IMR-90 (cell line): ENCODE data around the gene EXOC6B. TPM values are rescaled to one million over a fixed set of nuclear protein-coding genes. Genes with fewer than 3 reads are reported as not detected.

Experiments
- ATAC-seq: fragments of 200-7000 bp; cut with Tn5 transposase; 2 replicates; pipeline ENCODE4 v1.9.1; 2020; ENCODE audit warnings: low read depth, mild to moderate bottlenecking, moderate library complexity
- BruUV-seq: library from RNA; stranded (reverse); fragments of 400-500 nt; replicated peaks from 2 replicates; lab custom pipeline; 2021; lab: Mats Ljungman, UMichigan
- CTCF ChIA-PET: fragments of 300-600 bp; formaldehyde crosslinking; extraction: SDS; loops from one replicate; lab custom pipeline; 2021; ENCODE audit warnings: antibody characterized with exemption; lab: Yijun Ruan, JAX
- POLR2A ChIA-PET: fragments of 300-600 bp; sonication (Branson Sonifier 250); formaldehyde crosslinking; loops from one replicate; lab custom pipeline; 2022; ENCODE audit warnings: antibody characterized with exemption; ENCODE audit not compliant: unreplicated experiment; lab: Charles Lee
- DNase-seq: peaks from one replicate; pipeline ENCODE4 v3.0.0; 2013
- H2AFZ ChIP-seq: replicated peaks from 2 replicates; pipeline ENCODE3; 2013; ENCODE audit warnings: low read length, mild to moderate bottlenecking; ENCODE audit not compliant: poor library complexity
- H2AK5ac ChIP-seq: 2 replicates; pipeline ENCODE4 v1.6.1; 2013; ENCODE audit warnings: low read depth, low read length, inconsistent platforms
- H2AK9ac ChIP-seq: replicated peaks from 2 replicates; pipeline ENCODE3; 2013; ENCODE audit warnings: mild to moderate bottlenecking, low read depth, low read length, moderate library complexity; ENCODE audit not compliant: poor library complexity
- H2BK120ac ChIP-seq: 2 replicates; pipeline ENCODE4 v1.6.1; 2013; ENCODE audit warnings: low read depth, low read length, inconsistent platforms
- H2BK15ac ChIP-seq: 3 replicates; pipeline ENCODE4 v1.6.1; 2013; ENCODE audit warnings: low read depth, low read length, inconsistent platforms
- H2BK20ac ChIP-seq: 2 replicates; pipeline ENCODE4 v1.6.1; 2013; ENCODE audit warnings: low read depth, mild to moderate bottlenecking, inconsistent platforms, low read length, moderate library complexity
- H2BK5ac ChIP-seq: 2 replicates; pipeline ENCODE4 v1.6.1; 2013; ENCODE audit warnings: mild to moderate bottlenecking, low read depth, low read length, inconsistent platforms; ENCODE audit not compliant: poor library complexity, severe bottlenecking
- H3K14ac ChIP-seq: replicated peaks from 2 replicates; pipeline ENCODE4 v1.6.1; 2013; ENCODE audit warnings: low read depth, low read length, inconsistent platforms
- H3K18ac ChIP-seq: 2 replicates; pipeline ENCODE4 v1.6.1; 2013; ENCODE audit warnings: low read depth, low read length, control low read depth
- H3K23ac ChIP-seq: 2 replicates; pipeline ENCODE4 v1.6.1; 2013; ENCODE audit warnings: low read depth, low read length, inconsistent platforms
- H3K27ac ChIP-seq: 2 replicates; pipeline ENCODE4 v1.5.1; 2013; ENCODE audit warnings: mild to moderate bottlenecking, control low read depth, low read length; ENCODE audit not compliant: insufficient read depth
- H3K27me3 ChIP-seq: 2 replicates; pipeline ENCODE4 v1.6.1; 2013; ENCODE audit warnings: low read length; ENCODE audit not compliant: control insufficient read depth, insufficient read depth
- H3K36me3 ChIP-seq: 2 replicates; pipeline ENCODE4 v1.6.1; 2013; ENCODE audit warnings: low read length, mixed read lengths; ENCODE audit not compliant: control insufficient read depth, insufficient read depth
- H3K4ac ChIP-seq: 2 replicates; pipeline ENCODE4 v1.6.1; 2013; ENCODE audit warnings: low read depth, low read length, inconsistent platforms
- H3K4me1 ChIP-seq: 2 replicates; pipeline ENCODE4 v1.6.1; 2013; ENCODE audit warnings: low read length, mixed read lengths; ENCODE audit not compliant: control insufficient read depth, insufficient read depth
- H3K4me2 ChIP-seq: 2 replicates; pipeline ENCODE4 v1.6.1; 2013; ENCODE audit warnings: low read depth, mild to moderate bottlenecking, control low read depth, low read length, moderate library complexity
- H3K4me3 ChIP-seq: 2 replicates; pipeline ENCODE4 v1.5.1; 2013; ENCODE audit warnings: low read depth, mild to moderate bottlenecking, control low read depth, low read length, moderate library complexity; ENCODE audit not compliant: insufficient read depth
- H3K56ac ChIP-seq: 2 replicates; pipeline ENCODE4 v1.6.1; 2013; ENCODE audit warnings: low read length, inconsistent platforms; ENCODE audit not compliant: insufficient read depth; ENCODE audit errors: extremely low read depth
- H3K79me1 ChIP-seq, 2 experiments: 2 replicates each; pipeline ENCODE4 v1.6.1; 2013; ENCODE audit warnings: low read length in 2 of 2, inconsistent platforms in 1 of 2, low read depth in 1 of 2
- H3K9ac ChIP-seq: 2 replicates; pipeline ENCODE4 v1.6.1; 2013; ENCODE audit warnings: low read depth, low read length, control low read depth
- H3K9me1 ChIP-seq: 2 replicates; pipeline ENCODE4 v1.6.1; 2013; ENCODE audit warnings: low read length, inconsistent platforms; ENCODE audit not compliant: insufficient read depth
- H3K9me3 ChIP-seq: 2 replicates; pipeline ENCODE4 v1.6.1; 2013; ENCODE audit warnings: low read length; ENCODE audit not compliant: control insufficient read depth, insufficient read depth
- H4K20me1 ChIP-seq: 2 replicates; pipeline ENCODE4 v1.6.1; 2013; ENCODE audit warnings: low read length, inconsistent platforms; ENCODE audit not compliant: insufficient read depth
- H4K5ac ChIP-seq: 2 replicates; pipeline ENCODE4 v1.6.1; 2013; ENCODE audit warnings: mild to moderate bottlenecking, low read depth, low read length, control low read depth
- H4K8ac ChIP-seq, 2 experiments: 2 replicates each; pipeline ENCODE4 v1.6.1; 2013; ENCODE audit warnings: low read depth in 2 of 2, low read length in 2 of 2, control low read depth in 1 of 2, inconsistent platforms in 1 of 2
- H4K91ac ChIP-seq: 2 replicates; pipeline ENCODE4 v1.6.1; 2013; ENCODE audit warnings: low read depth, low read length, inconsistent platforms; ENCODE audit not compliant: insufficient read depth
- CEBPB ChIP-seq: IDR thresholded peaks from 2 replicates; pipeline ENCODE4 v1.6.1; 2012; ENCODE audit warnings: low read depth, low read length, improper control_type of control experiment
- CTCF ChIP-seq: conservative IDR thresholded peaks from 2 replicates; pipeline ENCODE4 v1.5.1; 2012; ENCODE audit warnings: mild to moderate bottlenecking, low read depth, low read length, improper control_type of control experiment
- FOS ChIP-seq: fragments of 150-350 bp; IDR thresholded peaks from 2 replicates; pipeline ENCODE4 v1.6.1; 2016; ENCODE audit warnings: low read depth, low read length
- MAFK ChIP-seq: IDR thresholded peaks from 2 replicates; pipeline ENCODE4 v1.6.1; 2012; ENCODE audit warnings: low read depth, low read length, improper control_type of control experiment
- MXI1 ChIP-seq: IDR thresholded peaks from 2 replicates; pipeline ENCODE4 v1.6.1; 2012; ENCODE audit warnings: low read depth, mild to moderate bottlenecking, low read length, moderate library complexity, borderline replicate concordance
- POLR2A ChIP-seq: IDR thresholded peaks from 2 replicates; pipeline ENCODE4 v1.6.1; 2012; ENCODE audit warnings: mild to moderate bottlenecking, low read depth, low read length
- RAD21 ChIP-seq: IDR thresholded peaks from 2 replicates; pipeline ENCODE4 v1.6.1; 2012; ENCODE audit warnings: low read length, improper control_type of control experiment
- RCOR1 ChIP-seq: IDR thresholded peaks from 2 replicates; pipeline ENCODE4 v1.6.1; 2012; ENCODE audit warnings: mild to moderate bottlenecking, low read length, improper control_type of control experiment; ENCODE audit not compliant: insufficient replicate concordance
- RFX5 ChIP-seq: IDR thresholded peaks from 2 replicates; pipeline ENCODE4 v1.8.0; 2012; ENCODE audit warnings: low read depth, mild to moderate bottlenecking, low read length, moderate library complexity
- WGBS, 2 experiments: methylation state at CpG; one replicate each; pipeline versions ENCODE4 v1.1.5 to v1.1.7; 2013; ENCODE audit warnings: missing lambda C conversion rate in 2 of 2; ENCODE audit not compliant: insufficient read length in 1 of 2; ENCODE audit errors: extremely low coverage in 2 of 2; 5-methylcytosine and 5-hydroxymethylcytosine counted together
- dilution Hi-C: fragments of 300-500 bp; cut with HindIII; formaldehyde crosslinking; loops from one replicate; pipeline ENCODE4 v1.14.3; 2018; ENCODE audit warnings: low sequenced_read_pairs; ENCODE audit not compliant: unreplicated experiment
- in situ Hi-C: fragments of 300-500 bp; cut with MboI; formaldehyde crosslinking; loops from 3 replicates; pipeline ENCODE4 v1.14.3; 2019; ENCODE audit warnings: low sequenced_read_pairs, inconsistent platforms, mixed read lengths
- intact Hi-C: fragments of 100-400 bp; cut with micrococcal nuclease; formaldehyde crosslinking; loops from 2 replicates; pipeline ENCODE4 v1.10.0; 2022
- polyA plus RNA-seq, 3 experiments: library from polyadenylated mRNA; depleted of rRNA; stranded (reverse); fragments of >200 nt; gene quantifications; 2 replicates each; pipeline ENCODE4 v1.2.3, GENCODE V29; 2012; ENCODE audit warnings: low replicate concordance in 1 of 3
- total RNA-seq: library from RNA; depleted of rRNA; stranded (reverse); fragments of >200 nt; gene quantifications from 2 replicates; pipeline ENCODE4 v1.2.3, GENCODE V29; 2012

EXOC6B gene
- total and polyA plus RNA-seq, 2 of the 4 experiments (the other 2 are of a cell fraction), result 10.2 to 29.4 TPM

DNA sequence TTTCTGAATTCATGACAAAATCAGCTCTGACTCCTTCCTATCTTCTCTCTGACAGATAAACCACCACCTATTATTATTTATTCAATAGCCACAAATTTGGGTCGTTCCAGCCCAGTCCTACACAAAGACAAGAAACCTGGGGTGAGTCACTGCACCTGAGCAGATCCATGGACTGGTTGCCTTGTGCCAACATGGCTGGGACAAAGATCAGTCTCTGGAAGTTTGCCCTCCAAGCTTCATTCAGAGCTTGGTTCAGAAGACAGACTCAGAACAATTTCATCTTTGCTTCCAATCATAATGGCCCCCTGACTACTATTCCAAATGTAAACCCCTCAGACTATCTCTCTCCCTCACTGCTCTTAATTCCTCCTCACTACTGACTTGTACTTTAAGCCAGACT is 9.6 kb upstream of the EXOC6B start:
- Histone ChIP-seq H3K4ac (no peak overlapping the region), H4K8ac (no peak overlapping the region), H3K27me3 (peaks cover 24% of the 10 kb centered on the region), H3K9me1 (no peaks in the 10 kb centered on the region), H2AK9ac (no peak overlapping the region), H3K36me3 (no peaks in the 10 kb centered on the region), H3K79me1 (no peaks in the 10 kb centered on the region), H3K23ac (no peak overlapping the region), H3K14ac (no peak overlapping the region), H3K4me2 (no peak overlapping the region), H3K4me3 (no peak overlapping the region), H3K18ac (no peak overlapping the region), H2AK5ac (no peak overlapping the region), H2BK15ac (no peak overlapping the region), H2AFZ (no peak overlapping the region), H4K20me1 (no peaks in the 10 kb centered on the region), H3K9ac (no peak overlapping the region), H2BK5ac (no peak overlapping the region), H3K9me3 (0 out of 2 replicates have a peak, but pooled peaks cover 1% of the 10 kb centered on the region), H3K4me1 (no peaks in the 10 kb centered on the region), H3K27ac (no peak overlapping the region), H2BK20ac (no peak overlapping the region), H2BK120ac (no peak overlapping the region), H4K91ac (no peak overlapping the region), H4K5ac (no peak overlapping the region), H3K56ac (no peak overlapping the region)
- ATAC-seq (no peak), DNase-seq (no peak)
- in situ Hi-C loops, result no loop called here
- POLR2A ChIA-PET, result no interaction called here
- intact Hi-C loops, result no loop called here
- TF ChIP-seq MAFK (no peak), MXI1 (no peak), FOS (no peak), RFX5 (no peak), CEBPB (no peak), RCOR1 (no peak), POLR2A (no peak), RAD21 (no peak), CTCF (no peak)
- dilution Hi-C loops, result no loop called here
- BruUV-seq, result no TSS peak
- WGBS, 2 experiments, result no CpG with 5 or more reads among the region's 1 CpG
- CTCF ChIA-PET, result no interaction called here
